Peyer's patch (tissue), 4 donors: ENCODE measurements around the gene PAGE3. TPM values are rescaled to one million over a fixed set of nuclear protein-coding genes. Genes with fewer than 3 reads are reported as not detected.

Experiments used
- DNase-seq, 3 donors: peaks; one replicate each; pipeline ENCODE4 v3.0.0-alpha.2; 2017 to 2019
- H3K27ac ChIP-seq, 4 donors: fragments of 200-600 bp; sonication (generic); one replicate each; pipeline ENCODE4 v1.5.1; 2016 to 2019
- H3K27me3 ChIP-seq, 2 donors: fragments of 200-600 bp; sonication (generic); one replicate each; pipeline ENCODE4 v1.5.1; 2019
- H3K36me3 ChIP-seq, 3 donors: fragments of 200-600 bp; sonication (generic); one replicate each; pipeline ENCODE4 v1.5.1; 2016 to 2019
- H3K4me1 ChIP-seq, 4 donors: fragments of 200-600 bp; sonication (generic); one replicate each; pipeline ENCODE4 v1.5.1; 2016 to 2019
- H3K4me3 ChIP-seq, 4 donors: fragments of 200-600 bp; sonication (generic); 1 replicate in 3 of 4; 2 replicates in 1 of 4; pipeline ENCODE4 v1.5.1; 2016 to 2019; ENCODE audit warnings: mild to moderate bottlenecking in 1 of 4
- H3K9me3 ChIP-seq, 4 donors: fragments of 200-600 bp; sonication (generic); one replicate each; pipeline ENCODE4 v1.5.1; 2016 to 2019; ENCODE audit warnings: mild to moderate bottlenecking in 1 of 4
- POLR2A ChIP-seq, 2 donors: fragments of 450-650 bp; IDR thresholded peaks; one replicate each; pipeline ENCODE4 v1.5.1; 2017; ENCODE audit warnings: antibody characterized with exemption in 2 of 2, mild to moderate bottlenecking in 2 of 2, moderate library complexity in 2 of 2
- total RNA-seq, 4 donors: library from RNA; depleted of rRNA; stranded (reverse); fragments of >200 nt; gene quantifications; one replicate each; pipeline ENCODE4 v1.1.0, GENCODE V29; 2016
- TF ChIP-seq, protein P1 (sequence below), 6 experiments: fragments of 450-650 bp in 4 of 6; fragments of 200-600 bp in 2 of 6; sonication (generic) in 1 of 6; IDR thresholded peaks; one replicate each; pipeline ENCODE4 v1.5.1; 2017 to 2019; ENCODE audit warnings: antibody characterized with exemption in 6 of 6, mild to moderate bottlenecking in 3 of 6, moderate library complexity in 1 of 6

Gene PAGE3
- total RNA-seq, 4 donors from 2014 or later = not detected

DNA sequence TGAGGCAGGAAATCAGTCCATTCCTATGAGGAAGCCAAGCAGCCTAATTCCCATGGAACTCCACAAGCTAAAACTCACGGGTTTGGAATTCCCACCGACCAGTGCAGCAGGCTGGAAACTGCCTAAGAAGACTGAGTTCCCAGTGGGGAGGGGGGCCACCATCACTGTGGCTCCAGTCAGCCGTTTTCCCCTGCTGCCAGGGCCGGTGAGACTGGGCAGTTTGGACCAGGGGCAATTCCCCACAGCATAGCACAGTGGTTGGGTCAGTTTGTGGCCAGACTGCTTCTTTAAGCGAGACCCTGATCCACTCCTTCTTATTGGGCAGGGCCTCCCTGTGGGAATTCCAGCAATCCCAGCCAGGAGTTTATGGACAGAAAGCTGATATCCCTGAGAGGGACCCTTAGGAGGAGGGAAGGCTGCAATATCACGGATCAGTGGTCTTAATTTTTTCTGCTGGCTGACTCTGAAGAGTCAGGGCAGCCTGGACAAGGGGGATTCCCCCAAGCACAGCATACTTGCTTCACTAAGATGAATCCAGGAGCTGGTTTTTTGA, 23.9 kb downstream of the PAGE3 start:
- Histone ChIP-seq H3K4me3 (no peak overlapping the region), H3K4me1 (no peaks in the 10 kb centered on the region), H3K27me3 (no peaks in the 10 kb centered on the region), H3K36me3 (no peaks in the 10 kb centered on the region), H3K27ac (no peak overlapping the region), H3K9me3 (no peaks in the 10 kb centered on the region)
- no peak for DNase-seq
- no peak for TF ChIP-seq POLR2A (IDR thresholded peaks at IDR 0.05)
- TF ChIP-seq, protein P1, sequence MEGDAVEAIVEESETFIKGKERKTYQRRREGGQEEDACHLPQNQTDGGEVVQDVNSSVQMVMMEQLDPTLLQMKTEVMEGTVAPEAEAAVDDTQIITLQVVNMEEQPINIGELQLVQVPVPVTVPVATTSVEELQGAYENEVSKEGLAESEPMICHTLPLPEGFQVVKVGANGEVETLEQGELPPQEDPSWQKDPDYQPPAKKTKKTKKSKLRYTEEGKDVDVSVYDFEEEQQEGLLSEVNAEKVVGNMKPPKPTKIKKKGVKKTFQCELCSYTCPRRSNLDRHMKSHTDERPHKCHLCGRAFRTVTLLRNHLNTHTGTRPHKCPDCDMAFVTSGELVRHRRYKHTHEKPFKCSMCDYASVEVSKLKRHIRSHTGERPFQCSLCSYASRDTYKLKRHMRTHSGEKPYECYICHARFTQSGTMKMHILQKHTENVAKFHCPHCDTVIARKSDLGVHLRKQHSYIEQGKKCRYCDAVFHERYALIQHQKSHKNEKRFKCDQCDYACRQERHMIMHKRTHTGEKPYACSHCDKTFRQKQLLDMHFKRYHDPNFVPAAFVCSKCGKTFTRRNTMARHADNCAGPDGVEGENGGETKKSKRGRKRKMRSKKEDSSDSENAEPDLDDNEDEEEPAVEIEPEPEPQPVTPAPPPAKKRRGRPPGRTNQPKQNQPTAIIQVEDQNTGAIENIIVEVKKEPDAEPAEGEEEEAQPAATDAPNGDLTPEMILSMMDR (IDR thresholded peaks at IDR 0.05) = no peak

- H3K27ac ChIP-seq = no peak within 1 kb of the TSS
- no peak for TF ChIP-seq POLR2A (IDR thresholded peaks at IDR 0.05)
- TF ChIP-seq, protein P1 (IDR thresholded peaks at IDR 0.05) = no peak
- no peaks in the 10 kb centered on the region for H3K9me3 ChIP-seq
- H3K27me3 ChIP-seq = no peaks in the 10 kb centered on the region
- no peaks in the 10 kb centered on the region for H3K4me1 ChIP-seq
- no peak within 1 kb of the TSS for H3K4me3 ChIP-seq
- H3K36me3 ChIP-seq = no peaks in the 10 kb centered on the region
- no peak for DNase-seq
Measured at GRCh38 chrX:55220119-55220794, 44.5 kb downstream of the PAGE3 start, which contains the start of gene PAGE5. Gene PAGE5 (plus strand): TSS chrX:55220346. CDS start chrX:55221383, 1,037 bp downstream.

DNA sequence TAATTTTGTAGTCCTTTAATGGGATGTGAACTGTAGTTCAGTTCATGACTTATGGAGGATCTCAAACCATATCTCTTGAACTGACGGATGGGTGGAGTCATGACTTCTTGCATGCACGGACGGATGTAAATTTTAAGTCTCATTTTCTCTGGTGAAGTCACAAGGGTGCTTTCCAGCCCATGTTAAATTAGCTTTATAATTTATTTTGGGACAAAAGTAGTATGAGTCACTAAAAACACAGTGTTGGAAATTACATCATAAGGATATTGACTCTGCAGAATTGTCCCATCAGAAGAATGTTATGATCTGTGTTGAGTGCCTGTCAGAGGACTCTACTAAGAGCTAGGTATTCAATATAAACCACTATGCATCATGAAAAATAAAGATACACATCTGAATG, 51.3 kb downstream of the PAGE3 start:
- no peak for DNase-seq
- Histone ChIP-seq H3K9me3 (no peaks in the 10 kb centered on the region), H3K27ac (no peak overlapping the region), H3K36me3 (no peaks in the 10 kb centered on the region), H3K4me3 (no peak overlapping the region), H3K4me1 (no peaks in the 10 kb centered on the region), H3K27me3 (no peaks in the 10 kb centered on the region)
- no peak for TF ChIP-seq POLR2A (IDR thresholded peaks at IDR 0.05)
- TF ChIP-seq, protein P1 (IDR thresholded peaks at IDR 0.05) = no peak

GRCh38 chrX:55210931-55211677, 53.6 kb downstream of the PAGE3 start:
- TF ChIP-seq POLR2A (IDR thresholded peaks at IDR 0.05) = no peak
- TF ChIP-seq, protein P1 (IDR thresholded peaks at IDR 0.05) = no peak
- Histone ChIP-seq H3K4me3 (no peak overlapping the region), H3K27ac (no peak overlapping the region), H3K27me3 (no peaks in the 10 kb centered on the region), H3K4me1 (no peaks in the 10 kb centered on the region), H3K9me3 (no peaks in the 10 kb centered on the region), H3K36me3 (no peaks in the 10 kb centered on the region)
- no peak for DNase-seq

Other genes with a start within 250 kb of the PAGE3 start
- gene ALAS2, start 233.9 kb downstream of the PAGE3 start, total RNA-seq = not detected
- not detected for gene PAGE2B, start 189.9 kb downstream of the PAGE3 start, total RNA-seq
- gene PAGE2, start 175.9 kb downstream of the PAGE3 start, total RNA-seq = not detected
- gene PAGE5, start 44.6 kb downstream of the PAGE3 start, total RNA-seq = not detected
- 1 to 10 TPM; 1.1 to 6.6 (median 3.1) TPM for gene MAGEH1, start 187.2 kb upstream of the PAGE3 start, total RNA-seq
- gene USP51, start 224.9 kb upstream of the PAGE3 start, total RNA-seq = under 1 TPM; 0.18 to 0.83 (median 0.54) TPM